ENCODE results near the gene MPHOSPH9.
A peak's percentile ranks its signal among the peaks of the same experiment; 100 is the strongest.
"Not testable (repeated sequence)": the region's sequence is repeated elsewhere in the genome, so short reads cannot be mapped to it uniquely, and the experiment has no call there.

The MPHOSPH9 gene

DNA sequence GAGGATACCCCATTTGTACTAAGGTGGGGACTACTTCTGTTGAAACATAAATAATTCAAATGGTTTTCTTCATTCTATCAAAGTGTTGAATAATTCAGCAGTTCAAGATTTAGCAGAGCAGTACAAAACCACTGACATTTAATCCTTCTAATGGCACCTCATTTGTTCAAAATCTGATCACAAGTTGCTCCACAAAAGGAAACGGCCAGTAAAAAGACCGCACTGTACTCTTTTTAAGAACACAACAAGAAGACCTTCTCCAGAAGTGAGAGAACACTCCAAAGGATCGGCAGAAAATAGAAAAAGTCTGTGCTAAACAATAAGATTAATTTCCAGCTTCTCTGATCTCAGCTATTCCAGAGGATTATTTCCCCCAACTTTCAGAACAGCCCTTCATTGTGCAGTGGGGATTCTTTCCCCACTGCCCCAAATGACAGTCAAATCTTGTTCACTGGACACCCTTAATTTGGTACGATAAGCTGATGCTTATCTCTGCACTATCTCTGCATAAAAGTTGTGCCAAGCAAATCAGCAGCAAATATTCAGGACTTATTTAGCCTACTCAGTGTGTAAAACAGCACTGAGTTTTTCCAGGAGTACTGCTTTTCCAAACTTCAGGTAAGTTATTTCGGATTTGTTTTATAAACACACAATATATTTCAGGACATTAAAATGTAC, 5.2 kb downstream of the MPHOSPH9 start:
- no peak for DNase-seq (ENCODE audit: low spot score)

- no peak for DNase-seq (ENCODE audit: low spot score)
Observed at GRCh38 chr12:123225443-123225842, 7.5 kb downstream of the MPHOSPH9 start.

- no peak for DNase-seq (ENCODE audit: low spot score)
Observed at GRCh38 chr12:123223241-123223668, 9.7 kb downstream of the MPHOSPH9 start.

DNA sequence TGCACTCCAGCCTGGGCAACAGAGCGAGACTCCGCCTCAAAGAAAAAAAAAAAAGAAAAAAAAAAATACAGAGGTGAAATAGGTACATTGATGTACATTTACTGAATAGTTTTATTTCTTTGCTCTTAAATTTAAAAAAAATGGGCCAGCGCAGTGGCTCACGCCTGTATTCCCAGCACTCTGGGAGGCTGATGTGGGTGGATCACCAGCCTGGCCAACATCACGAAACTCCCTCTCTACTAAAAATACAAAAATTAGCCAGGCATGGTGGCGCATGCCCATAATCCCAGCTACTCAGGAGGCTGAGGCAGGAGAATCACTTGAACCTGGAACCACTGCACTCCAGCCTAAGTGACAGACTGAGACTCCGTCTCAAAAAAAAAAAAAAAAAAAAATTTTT, 25.1 kb downstream of the MPHOSPH9 start:
- DNase-seq (ENCODE audit: low spot score) = not testable (repeated sequence)

- DNase-seq (ENCODE audit: low spot score) = not testable (repeated sequence)
Observed at GRCh38 chr12:123206794-123207193, 26.1 kb downstream of the MPHOSPH9 start.

GRCh38 chr12:123200414-123200813, 32.5 kb downstream of the MPHOSPH9 start:
- DNase-seq (ENCODE audit: low spot score) = no peak

DNA sequence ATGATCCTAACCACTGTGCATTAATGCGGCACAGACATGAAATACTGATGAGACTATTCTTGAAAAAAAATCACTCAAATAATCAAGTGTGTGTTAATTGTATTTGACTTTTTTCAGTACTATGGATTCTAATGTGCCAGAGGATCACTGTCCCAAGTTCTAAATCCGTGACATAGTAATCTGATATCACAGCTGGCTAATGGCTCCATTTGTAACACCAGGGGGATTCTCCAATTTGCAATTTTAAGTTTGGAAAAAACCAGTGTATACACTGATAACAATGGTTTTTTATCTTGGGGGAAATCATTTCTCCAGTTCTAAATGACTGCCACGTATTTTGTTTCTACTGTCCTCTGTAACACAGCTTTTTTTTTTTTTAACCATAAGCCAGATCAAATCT, 33.0 kb downstream of the MPHOSPH9 start:
- DNase-seq (ENCODE audit: low spot score) = no peak

DNA sequence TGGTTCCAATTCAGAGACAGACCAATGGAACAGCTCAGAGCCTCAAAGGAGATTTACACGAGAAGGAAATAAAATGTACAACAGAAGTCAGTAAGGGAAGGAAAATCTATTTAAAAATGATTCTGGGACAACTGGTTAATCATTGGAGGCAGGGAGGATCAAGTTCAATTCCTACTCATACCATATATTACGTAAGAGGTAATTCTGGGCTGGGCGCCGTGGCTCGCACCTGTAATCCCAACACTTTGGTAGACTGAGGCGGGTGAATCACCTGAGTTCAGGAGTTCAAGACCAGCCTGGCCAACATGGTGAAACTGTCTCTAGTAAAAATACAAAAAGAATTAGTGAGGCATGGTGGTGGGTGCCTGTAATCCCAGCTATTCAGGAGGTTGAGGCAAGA, 45.3 kb downstream of the MPHOSPH9 start:
- DNase-seq (ENCODE audit: low spot score) = no peak

- no peak for DNase-seq (ENCODE audit: low spot score)
Observed at GRCh38 chr12:123180171-123180570, 52.8 kb downstream of the MPHOSPH9 start.

DNA sequence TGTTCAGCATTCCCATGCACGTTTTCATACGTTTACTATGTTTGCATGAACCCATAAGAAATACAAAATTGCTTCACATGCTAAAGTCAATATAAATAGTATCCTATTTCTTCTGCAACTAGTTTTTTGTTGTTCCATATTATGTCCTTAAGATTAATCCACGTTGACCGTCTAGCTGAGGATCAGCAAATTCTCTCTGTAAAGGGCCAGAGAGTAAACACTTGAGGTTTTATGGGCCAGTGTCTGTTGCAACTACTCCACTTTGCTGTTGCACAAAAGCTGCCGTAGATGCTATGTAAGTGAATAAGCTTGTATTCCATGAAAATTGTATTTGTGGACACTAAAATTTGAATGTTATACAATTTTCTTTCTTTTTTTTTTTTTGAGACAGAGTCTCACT, 61.0 kb downstream of the MPHOSPH9 start:
- no peak for DNase-seq (ENCODE audit: low spot score)

DNA sequence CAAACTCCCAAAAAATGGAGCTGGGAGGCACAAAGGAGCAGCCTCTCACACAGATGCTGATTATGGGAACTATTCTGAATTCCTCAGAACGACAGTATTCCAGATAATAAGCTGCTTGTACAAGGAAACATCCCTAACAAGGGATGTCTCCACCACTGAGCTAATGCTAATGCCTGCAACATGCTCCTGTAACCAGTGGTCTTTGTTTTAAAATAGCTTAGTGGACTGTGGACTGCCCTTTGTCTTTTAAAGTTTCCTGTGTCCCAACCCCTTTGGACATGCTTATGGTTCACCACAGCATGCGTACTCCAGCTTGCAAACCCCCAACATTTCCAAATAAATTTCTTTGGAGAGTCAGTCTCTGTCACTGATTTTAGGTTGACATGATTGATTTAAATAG, 65.6 kb downstream of the MPHOSPH9 start:
- DNase-seq (ENCODE audit: low spot score) = no peak

GRCh38 chr12:123165537-123165936, 67.4 kb downstream of the MPHOSPH9 start:
- DNase-seq (ENCODE audit: low spot score) = no peak

DNA sequence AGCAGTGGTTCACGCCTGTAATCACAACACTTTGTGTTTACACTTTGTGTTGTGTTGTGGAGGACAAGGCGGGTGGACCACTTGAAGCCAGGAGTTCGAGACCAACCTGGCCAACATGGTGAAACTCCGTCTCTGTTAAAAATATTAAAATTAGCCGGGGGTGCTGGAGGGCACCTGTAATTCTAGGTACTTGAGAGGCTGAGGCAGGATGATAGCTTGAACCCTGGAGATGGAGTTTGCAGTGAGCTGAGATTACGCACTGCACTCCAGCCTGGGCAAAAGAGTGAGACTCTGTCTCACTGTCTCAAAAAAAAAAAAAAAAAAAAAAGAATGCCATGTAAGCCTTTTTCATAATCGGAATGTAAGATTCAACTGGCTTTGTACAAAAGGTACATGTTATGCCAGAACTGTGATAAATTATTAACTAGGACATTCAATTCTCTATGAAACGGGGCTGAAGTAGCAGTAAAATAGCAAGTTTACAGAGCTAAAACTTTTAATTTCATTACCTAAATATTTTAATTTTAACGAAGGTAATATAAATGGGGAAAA, 68.2 kb downstream of the MPHOSPH9 start:
- DNase-seq (ENCODE audit: low spot score) = no peak

DNA sequence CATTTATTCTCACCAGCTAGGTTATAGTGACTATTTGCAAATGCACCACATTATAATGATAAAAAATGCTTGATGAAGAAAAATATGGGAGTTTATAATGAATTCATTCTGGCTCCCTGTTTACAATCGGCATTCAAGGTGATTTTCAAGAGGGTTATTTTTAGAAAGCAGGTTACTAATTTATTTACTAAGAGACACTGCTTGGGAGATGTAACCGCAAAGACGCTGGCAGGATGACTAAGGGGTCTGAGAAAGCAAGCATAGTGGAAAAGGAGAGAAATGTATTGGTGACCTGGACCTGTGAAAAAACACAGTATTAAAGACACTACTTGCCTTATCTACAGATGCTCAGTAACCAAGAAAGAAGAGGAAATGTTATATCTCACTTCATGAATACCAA, 68.7 kb downstream of the MPHOSPH9 start:
- no peak for DNase-seq (ENCODE audit: low spot score)

GRCh38 chr12:123163227-123163626, 69.7 kb downstream of the MPHOSPH9 start:
- no peak for DNase-seq (ENCODE audit: low spot score)

DNA sequence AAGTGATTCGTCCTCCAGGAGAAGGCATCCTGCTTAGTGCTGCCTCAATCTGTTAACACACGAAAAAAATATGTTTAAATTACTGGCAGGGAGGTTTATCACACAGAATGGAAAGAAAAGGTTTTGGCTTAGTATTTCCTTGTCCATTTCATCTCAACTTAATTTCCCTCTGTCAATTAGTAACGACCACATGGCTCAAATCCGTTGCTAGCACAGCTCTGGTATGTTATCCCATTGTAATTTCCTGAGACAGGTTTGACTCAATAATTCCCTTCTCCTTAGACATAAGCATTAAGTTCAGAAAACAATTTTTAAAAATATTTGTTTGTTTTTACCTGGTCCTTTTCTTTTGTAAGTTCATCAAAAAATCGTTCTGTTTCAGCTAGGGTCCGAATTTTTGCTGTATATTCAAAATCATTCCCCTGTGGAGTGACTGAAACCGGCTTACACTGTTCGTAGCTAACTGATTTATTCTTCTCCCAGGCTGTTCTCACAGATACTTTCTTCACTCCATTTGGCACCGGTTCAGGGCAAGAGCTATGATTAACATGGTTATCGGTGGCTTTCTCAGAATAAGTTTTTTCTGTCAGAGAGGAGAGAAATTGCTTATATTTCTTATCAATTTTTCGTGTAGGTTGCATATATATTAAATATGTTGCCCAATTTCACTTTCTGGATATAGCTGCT, 72.0 kb downstream of the MPHOSPH9 start:
- no peak for DNase-seq (ENCODE audit: low spot score)

- DNase-seq (ENCODE audit: low spot score) = no peak
Observed at GRCh38 chr12:123153906-123154305, 79.0 kb downstream of the MPHOSPH9 start.

- peak; percentile 22 for DNase-seq (ENCODE audit: low spot score)
Observed at GRCh38 chr12:123152833-123153232, 80.1 kb downstream of the MPHOSPH9 start.

- DNase-seq (ENCODE audit: low spot score) = peak; percentile 37
Observed at GRCh38 chr12:123151457-123152454, 81.2 kb downstream of the MPHOSPH9 start.

DNA sequence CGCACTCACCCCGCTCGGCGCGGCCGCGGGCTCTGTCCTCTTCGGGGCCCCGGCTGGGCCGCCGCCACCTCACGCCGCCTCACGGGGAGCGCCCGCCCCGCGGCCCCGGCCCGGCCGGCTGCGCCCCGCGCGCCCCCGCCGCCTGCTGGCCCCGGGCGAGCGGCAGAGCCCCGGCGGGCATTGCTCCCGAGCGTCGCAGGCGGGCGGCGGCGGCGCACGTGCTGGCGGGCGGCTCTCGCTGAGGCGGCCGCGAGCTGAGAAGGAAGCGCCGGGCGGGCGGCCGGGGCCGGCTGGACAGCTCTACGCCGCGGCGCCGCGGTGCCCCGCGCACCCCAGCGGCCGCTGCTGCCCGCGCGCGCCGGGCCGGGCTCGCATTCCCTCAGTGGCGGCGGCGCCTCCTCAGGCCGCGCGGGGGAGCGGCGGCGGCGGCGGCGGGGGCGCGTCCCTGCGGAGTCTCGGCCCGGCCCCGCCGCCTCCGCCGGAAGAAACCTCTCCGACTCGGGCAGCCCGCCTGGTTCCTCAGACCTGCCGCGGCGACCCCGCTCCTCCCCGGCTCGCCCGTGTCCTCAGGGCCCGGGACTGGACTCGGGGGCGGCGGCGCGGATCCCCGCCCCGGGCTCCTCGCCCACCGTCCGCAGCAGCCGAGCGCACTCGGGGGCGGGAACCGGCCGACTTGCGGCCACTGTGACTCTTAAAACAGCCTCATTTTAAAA, 82.0 kb downstream of the MPHOSPH9 start, which contains the start of gene PITPNM2:
Gene PITPNM2 (minus strand): TSS at position 347 of the 713 bp plus-strand sequence. CDS start 116,500 bp downstream, outside the sequence.
- DNase-seq (ENCODE audit: low spot score) = peak; percentile 74

GRCh38 chr12:123150275-123150743, 82.6 kb downstream of the MPHOSPH9 start:
- DNase-seq (ENCODE audit: low spot score) = peak; percentile 69

Measured in left forelimb (tissue), 1 donor.